Measurements from ENCODE around the gene IL13RA1. TPM values are rescaled to one million over a fixed set of nuclear protein-coding genes. Genes with fewer than 3 reads are reported as not detected.

Gene IL13RA1
- total and polyA plus RNA-seq, 2 experiments from 2014 or later, result 2.7 to 6.6 TPM

GRCh38 chrX:118706681-118707080, 20.7 kb upstream of the IL13RA1 start:
- no peak for ATAC-seq
- Mint-ChIP-seq H3K27me3 (ENCODE audit: insufficient read depth, low read depth, poor library complexity) (no peaks in the 10 kb centered on the region), H3K27ac (no peak overlapping the region), H3K4me3 (no peak overlapping the region), H3K9me3 (no peaks in the 10 kb centered on the region; the same call in 2 of the 3 replicates), H3K4me1 (no peaks in the 10 kb centered on the region), H3K36me3 (ENCODE audit: low read depth) (no peaks in the 10 kb centered on the region)
- no peak overlapping the region for H3K4me3 ChIP-seq
- H3K9me2 ChIP-seq (ENCODE audit: insufficient read depth), result no peaks in the 10 kb centered on the region
- no peaks in the 10 kb centered on the region for H3K27me3 ChIP-seq (ENCODE audit: insufficient read depth)
- H3K79me2 ChIP-seq (replicated peaks; ENCODE audit: insufficient read depth), result no peaks in the 10 kb centered on the region
- H3K36me3 ChIP-seq (ENCODE audit: insufficient read depth), result no peaks in the 10 kb centered on the region
- no peak overlapping the region for H2AFZ ChIP-seq
- no peaks in the 10 kb centered on the region for H3K4me1 ChIP-seq (ENCODE audit: insufficient read depth)
- H4K20me1 ChIP-seq (replicated peaks; ENCODE audit: insufficient read depth), result no peaks in the 10 kb centered on the region
- no peak for TF ChIP-seq ETS1 (IDR thresholded peaks at IDR 0.05)
- TF ChIP-seq ZNF331 (CRISPR knock-in tag; IDR thresholded peaks at IDR 0.05; ENCODE audit: low read depth), result no peak
- TF ChIP-seq STAT1 (IDR thresholded peaks at IDR 0.05; ENCODE audit: unreplicated experiment), result no peak
- TF ChIP-seq EZH2 (IDR thresholded peaks at IDR 0.05; ENCODE audit: low read depth, unreplicated experiment), result no peak
- TF ChIP-seq ZNF114 (CRISPR knock-in tag; IDR thresholded peaks at IDR 0.05), result no peak
- TF ChIP-seq ZNF462 (CRISPR knock-in tag; IDR thresholded peaks at IDR 0.05), result no peak
- TF ChIP-seq POLR2AphosphoS5 (IDR thresholded peaks at IDR 0.05; ENCODE audit: low read depth), result no peak
- TF ChIP-seq CTCF (conservative IDR thresholded peaks at IDR 0.05; ENCODE audit: low read depth in 2 of 2), result no peak
- no peak for TF ChIP-seq EZH2phosphoT487 (IDR thresholded peaks at IDR 0.05; ENCODE audit: unreplicated experiment)
- TF ChIP-seq NANOG (IDR thresholded peaks at IDR 0.05; ENCODE audit: borderline replicate concordance), result no peak
- DNase-seq (ENCODE audit: low spot score), result no peak
- H3K4me2 ChIP-seq, result no peak overlapping the region
- no peaks in the 10 kb centered on the region for H3F3A ChIP-seq (replicated peaks; ENCODE audit: low read depth)
- no peak overlapping the region for H3K27ac ChIP-seq (ENCODE audit: low read depth)

Data from GM23338 (cell line).